ENCODE results near the gene IQSEC3.

GRCh38 chr12:203462-204260 is 137.1 kb downstream of the IQSEC3 start:
- TF ChIP-seq CTCF (IDR thresholded peaks at IDR 0.05 in 4 of 5, conservative IDR thresholded peaks at IDR 0.05 in 1 of 5) = peak in 2 of 5 experiments; percentile 17 to 33
- TF ChIP-seq POLR2A (IDR thresholded peaks at IDR 0.05) = no peak
